ENCODE results near the gene PDZD2.

The PDZD2 gene

DNA sequence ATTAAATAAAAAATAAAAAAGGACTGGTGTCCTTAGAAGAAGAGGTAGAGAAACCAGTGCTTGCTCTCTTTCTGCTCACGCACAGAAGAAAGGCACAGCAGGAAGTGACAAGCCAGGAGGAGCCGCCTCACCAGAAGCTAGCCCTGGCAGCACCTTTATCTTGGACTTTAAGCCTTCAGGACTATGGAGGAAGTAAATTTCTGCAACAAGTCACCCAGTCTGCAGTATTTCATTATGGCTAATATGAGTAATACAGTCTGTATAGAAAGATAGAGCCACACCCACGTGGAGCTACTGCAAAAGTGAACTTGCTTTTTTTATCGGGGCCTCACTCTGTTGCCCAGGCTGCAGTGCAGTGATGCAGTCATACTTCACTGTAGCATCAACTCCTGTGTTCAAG is 68.4 kb downstream of the PDZD2 start:
- TF ChIP-seq, protein P1, sequence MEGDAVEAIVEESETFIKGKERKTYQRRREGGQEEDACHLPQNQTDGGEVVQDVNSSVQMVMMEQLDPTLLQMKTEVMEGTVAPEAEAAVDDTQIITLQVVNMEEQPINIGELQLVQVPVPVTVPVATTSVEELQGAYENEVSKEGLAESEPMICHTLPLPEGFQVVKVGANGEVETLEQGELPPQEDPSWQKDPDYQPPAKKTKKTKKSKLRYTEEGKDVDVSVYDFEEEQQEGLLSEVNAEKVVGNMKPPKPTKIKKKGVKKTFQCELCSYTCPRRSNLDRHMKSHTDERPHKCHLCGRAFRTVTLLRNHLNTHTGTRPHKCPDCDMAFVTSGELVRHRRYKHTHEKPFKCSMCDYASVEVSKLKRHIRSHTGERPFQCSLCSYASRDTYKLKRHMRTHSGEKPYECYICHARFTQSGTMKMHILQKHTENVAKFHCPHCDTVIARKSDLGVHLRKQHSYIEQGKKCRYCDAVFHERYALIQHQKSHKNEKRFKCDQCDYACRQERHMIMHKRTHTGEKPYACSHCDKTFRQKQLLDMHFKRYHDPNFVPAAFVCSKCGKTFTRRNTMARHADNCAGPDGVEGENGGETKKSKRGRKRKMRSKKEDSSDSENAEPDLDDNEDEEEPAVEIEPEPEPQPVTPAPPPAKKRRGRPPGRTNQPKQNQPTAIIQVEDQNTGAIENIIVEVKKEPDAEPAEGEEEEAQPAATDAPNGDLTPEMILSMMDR (IDR thresholded peaks at IDR 0.05; ENCODE audit: low read depth, low read length, missing control alignments) = no peak
- no peak for DNase-seq (ENCODE audit: extremely low read depth, low read depth)
- no peak overlapping the region for H3K4me3 ChIP-seq (replicated peaks; ENCODE audit: low read depth, low read length)

DNA sequence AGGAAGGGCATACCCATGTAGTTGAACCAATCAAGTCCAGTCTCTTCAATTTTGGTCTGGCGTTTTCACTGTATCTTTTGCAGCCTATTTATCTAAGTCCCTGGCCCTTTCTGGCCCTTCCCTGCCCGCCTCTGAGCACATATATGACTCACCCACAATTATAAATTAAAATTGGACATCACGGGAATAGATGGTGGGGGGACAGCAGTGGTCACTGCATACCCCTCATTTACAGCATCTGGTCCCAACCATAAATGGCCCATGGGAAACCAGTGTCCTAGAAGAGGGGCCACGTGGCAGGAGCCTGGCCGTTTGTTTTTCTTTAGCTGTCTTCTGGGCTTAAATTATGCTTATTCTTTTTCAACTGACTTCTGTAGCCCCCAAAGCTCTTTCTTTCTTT is 69.2 kb downstream of the PDZD2 start:
- TF ChIP-seq, protein P1 (IDR thresholded peaks at IDR 0.05; ENCODE audit: low read depth, low read length, missing control alignments) = no peak
- no peak overlapping the region for H3K4me3 ChIP-seq (replicated peaks; ENCODE audit: low read depth, low read length)
- DNase-seq (ENCODE audit: extremely low read depth, low read depth) = no peak

DNA sequence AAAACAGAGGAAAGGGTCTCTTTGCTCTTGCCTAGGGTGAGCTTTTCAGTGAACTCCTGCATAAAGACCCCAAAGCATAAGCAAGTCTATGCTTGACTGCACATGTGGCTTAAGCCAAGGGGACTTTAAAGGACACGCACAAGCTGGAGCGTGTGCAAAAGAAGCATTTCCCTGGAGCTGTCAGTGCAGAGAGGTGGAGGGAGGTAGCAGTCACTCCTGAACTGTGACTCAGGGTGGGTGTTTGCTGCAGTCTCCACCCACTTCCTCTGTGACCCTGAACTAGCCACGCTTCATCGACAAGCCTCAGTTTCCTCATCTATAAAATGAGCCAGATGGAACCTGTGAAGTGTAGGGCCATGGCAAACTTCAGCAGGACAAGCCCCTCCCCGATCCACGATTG is 72.4 kb downstream of the PDZD2 start:
- TF ChIP-seq, protein P1 (IDR thresholded peaks at IDR 0.05; ENCODE audit: low read depth, low read length, missing control alignments) = no peak
- DNase-seq (ENCODE audit: extremely low read depth, low read depth) = no peak
- no peak overlapping the region for H3K4me3 ChIP-seq (replicated peaks; ENCODE audit: low read depth, low read length)

DNA sequence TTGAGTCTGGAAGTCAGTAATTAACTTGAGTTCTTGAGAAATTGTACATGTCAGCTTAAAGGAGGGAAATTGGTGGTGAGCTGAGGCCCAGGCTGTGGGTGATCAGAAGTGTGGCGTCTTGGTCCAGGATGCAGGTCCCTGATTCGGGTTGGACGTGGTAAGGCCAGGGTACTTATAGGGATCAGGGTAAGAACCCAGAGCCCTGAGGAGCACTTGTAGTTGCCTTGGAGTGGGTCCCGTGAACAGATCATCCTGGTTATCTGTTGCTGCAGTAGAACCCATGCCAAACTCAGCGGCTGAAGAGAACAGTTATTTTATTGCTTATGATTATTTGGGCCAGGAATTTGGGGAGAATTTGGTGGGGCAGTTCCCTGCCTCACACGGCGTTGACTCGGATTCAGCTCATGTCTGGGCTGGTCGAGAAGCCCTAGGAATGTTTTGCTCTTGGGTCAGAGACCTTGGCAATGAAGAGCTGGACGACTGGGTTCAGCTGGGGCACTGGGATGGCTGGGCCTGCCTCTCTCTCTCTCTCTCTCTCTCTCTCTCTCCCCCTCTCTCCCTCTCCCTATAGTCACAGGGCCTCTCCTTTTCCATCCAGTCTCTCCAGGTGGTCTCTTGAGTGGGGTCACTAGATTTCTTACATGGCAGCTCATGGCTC is 73.1 kb downstream of the PDZD2 start:
- no peak overlapping the region for H3K4me3 ChIP-seq (replicated peaks; ENCODE audit: low read depth, low read length)
- TF ChIP-seq, protein P1 (IDR thresholded peaks at IDR 0.05; ENCODE audit: low read depth, low read length, missing control alignments) = no peak
- DNase-seq (ENCODE audit: extremely low read depth, low read depth) = no peak

DNA sequence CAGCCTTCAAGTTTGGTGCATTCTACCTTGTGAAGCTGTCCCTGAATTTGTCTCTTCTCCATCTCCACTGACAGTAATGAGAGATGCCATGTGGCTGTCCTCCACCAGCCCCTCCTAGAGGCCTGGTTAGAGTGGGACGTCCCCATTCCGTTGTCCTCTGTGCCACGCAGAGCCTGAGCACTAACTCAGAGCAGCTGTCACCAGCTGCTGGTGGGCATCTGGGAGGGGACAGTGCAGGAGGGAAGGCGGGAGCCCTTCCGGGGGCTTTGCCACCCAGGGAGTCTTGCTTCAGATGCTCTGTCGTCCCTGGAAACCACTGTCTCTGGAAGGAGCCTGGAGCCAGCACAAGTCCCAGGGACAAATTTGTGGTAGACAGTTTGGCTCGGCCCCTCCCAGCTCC is 78.6 kb downstream of the PDZD2 start:
- DNase-seq (ENCODE audit: extremely low read depth, low read depth) = no peak
- TF ChIP-seq, protein P1 (IDR thresholded peaks at IDR 0.05; ENCODE audit: low read depth, low read length, missing control alignments) = no peak
- no peak overlapping the region for H3K4me3 ChIP-seq (replicated peaks; ENCODE audit: low read depth, low read length)

DNA sequence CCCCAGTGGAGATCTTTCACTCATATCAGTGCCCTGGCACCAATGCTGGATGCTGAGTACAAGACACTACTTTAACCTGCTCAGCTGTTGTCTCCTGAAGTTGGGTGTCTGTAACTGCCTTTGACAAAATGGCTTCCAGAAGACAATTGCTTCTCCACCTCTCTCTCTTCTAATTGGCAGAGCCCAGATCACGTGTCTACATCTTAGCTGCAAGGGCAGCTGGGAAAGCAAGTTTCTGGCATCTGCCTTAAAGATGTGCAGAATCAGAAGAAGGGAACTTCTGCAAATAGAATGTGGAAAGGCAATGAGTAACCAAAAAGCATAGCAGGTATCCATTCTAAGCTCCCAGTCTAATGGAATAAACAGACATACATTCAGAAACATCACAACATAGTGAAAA is 81.1 kb downstream of the PDZD2 start:
- DNase-seq (ENCODE audit: extremely low read depth, low read depth) = no peak
- no peak overlapping the region for H3K4me3 ChIP-seq (replicated peaks; ENCODE audit: low read depth, low read length)
- TF ChIP-seq, protein P1 (IDR thresholded peaks at IDR 0.05; ENCODE audit: low read depth, low read length, missing control alignments) = no peak

DNA sequence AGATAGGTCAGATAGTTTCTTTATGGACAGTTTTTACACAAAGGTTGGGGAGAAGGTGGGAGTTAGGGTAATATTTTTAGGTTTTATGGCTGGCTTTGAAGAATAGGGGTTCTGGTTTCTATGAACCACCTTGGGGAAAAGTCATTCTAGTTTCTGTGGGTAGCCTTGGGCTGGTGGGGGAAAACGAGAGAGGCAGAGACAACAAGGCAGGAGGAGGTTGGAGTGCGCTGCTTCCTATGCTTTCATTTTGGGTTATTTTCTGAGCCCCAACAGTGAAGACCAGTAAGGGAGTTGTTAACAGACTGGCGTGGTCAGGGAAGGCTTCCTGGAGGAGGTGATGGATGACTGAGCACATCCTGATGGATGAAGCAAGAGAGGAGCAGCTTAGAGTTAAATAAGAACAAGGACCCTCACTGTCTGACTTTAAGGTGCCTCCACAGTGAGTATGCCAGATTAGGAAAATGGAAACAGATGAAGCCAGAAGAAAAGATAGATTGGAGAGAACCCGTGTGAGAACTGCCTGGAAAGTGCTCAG is 81.9 kb downstream of the PDZD2 start:
- DNase-seq (ENCODE audit: extremely low read depth, low read depth) = no peak
- H3K4me3 ChIP-seq (replicated peaks; ENCODE audit: low read depth, low read length) = no peak overlapping the region
- TF ChIP-seq, protein P1 (IDR thresholded peaks at IDR 0.05; ENCODE audit: low read depth, low read length, missing control alignments) = no peak
